ENCODE results near the gene LCORL. TPM values are rescaled to one million over a fixed set of nuclear protein-coding genes. Genes with fewer than 3 reads are reported as not detected.

The LCORL gene
- total and polyA plus RNA-seq, 12 donors = 2.6 to 28.8 (median 16.2) TPM

GRCh38 chr4:18063079-18063478 lies 41.5 kb upstream of the LCORL start:
- no peak for TF ChIP-seq POLR2A (IDR thresholded peaks at IDR 0.05)
- no peak for TF ChIP-seq CTCF (IDR thresholded peaks at IDR 0.05)
- H3K27me3 ChIP-seq = no peaks in the 10 kb centered on the region
- intact Hi-C loops (cut with DNase I) = no loop called here

GRCh38 chr4:18057821-18058533 lies 36.4 kb upstream of the LCORL start:
- H3K4me3 ChIP-seq = no peak overlapping the region
- no peaks in the 10 kb centered on the region for H3K36me3 ChIP-seq (replicated peaks in 1 of 2)
- intact Hi-C loops (cut with DNase I) = no loop called here
- TF ChIP-seq CTCF (IDR thresholded peaks at IDR 0.05) (no peak), POLR2A (IDR thresholded peaks at IDR 0.05) (no peak)
- H3K27ac ChIP-seq = no peak overlapping the region
- no peaks in the 10 kb centered on the region for H3K9me3 ChIP-seq (replicated peaks in 1 of 3)
- H3K27me3 ChIP-seq = no peaks in the 10 kb centered on the region
- H3K4me1 ChIP-seq (replicated peaks in 1 of 2) = no peaks in the 10 kb centered on the region
- DNase-seq = no peak
- WGBS, 4 donors = 76 to 82% (median 79%) methylated on average over 2 of the region's 2 CpGs

More at GRCh38 chr4:18063079-18063478, 41.5 kb upstream of the LCORL start:
- no peak overlapping the region for H3K4me3 ChIP-seq
- no peak for DNase-seq
- H3K9me3 ChIP-seq (replicated peaks in 1 of 3) = no peaks in the 10 kb centered on the region
- no peaks in the 10 kb centered on the region for H3K36me3 ChIP-seq (replicated peaks in 1 of 2)
- H3K4me1 ChIP-seq (replicated peaks in 1 of 2) = no peaks in the 10 kb centered on the region
- H3K27ac ChIP-seq = no peak overlapping the region

- no peaks in the 10 kb centered on the region for H3K4me1 ChIP-seq (replicated peaks in 1 of 2)
- WGBS, 4 donors = 76 to 91% (median 79%) methylated on average over 2 of the region's 2 CpGs
- intact Hi-C loops (cut with DNase I) = no loop called here
- no peak overlapping the region for H3K27ac ChIP-seq
- DNase-seq = no peak
- no peaks in the 10 kb centered on the region for H3K9me3 ChIP-seq (replicated peaks in 1 of 3)
- H3K4me3 ChIP-seq = no peak overlapping the region
- no peaks in the 10 kb centered on the region for H3K27me3 ChIP-seq
- TF ChIP-seq CTCF (IDR thresholded peaks at IDR 0.05) (no peak), POLR2A (IDR thresholded peaks at IDR 0.05) (no peak)
- H3K36me3 ChIP-seq (replicated peaks in 1 of 2) = no peaks in the 10 kb centered on the region
Measured at GRCh38 chr4:18056030-18056429, 34.5 kb upstream of the LCORL start.

- 64 to 90% (median 85%) methylated on average over 1 of the region's 1 CpG for WGBS, 4 donors
- H3K9me3 ChIP-seq (replicated peaks in 1 of 3) = no peaks in the 10 kb centered on the region
- no peak overlapping the region for H3K27ac ChIP-seq
- H3K4me1 ChIP-seq (replicated peaks in 1 of 2) = no peaks in the 10 kb centered on the region
- no peaks in the 10 kb centered on the region for H3K36me3 ChIP-seq (replicated peaks in 1 of 2)
- DNase-seq = no peak
- no peak for TF ChIP-seq POLR2A (IDR thresholded peaks at IDR 0.05)
- no peak for TF ChIP-seq CTCF (IDR thresholded peaks at IDR 0.05)
- intact Hi-C loops (cut with DNase I) = no loop called here
- no peaks in the 10 kb centered on the region for H3K27me3 ChIP-seq
- no peak overlapping the region for H3K4me3 ChIP-seq
Measured at GRCh38 chr4:18052158-18052557, 30.6 kb upstream of the LCORL start.
